Ovary (tissue), 3 donors: Measurements from ENCODE around the gene PANK4.

Source experiments
- POLR2A ChIP-seq: fragments of 450-650 bp; IDR thresholded peaks from one replicate; pipeline ENCODE4 v1.6.1; 2017; ENCODE audit warnings: antibody characterized with exemption, mild to moderate bottlenecking, moderate library complexity
- TF ChIP-seq, protein P1 (sequence below), 3 donors: fragments of 450-650 bp in 2 of 3; fragments of 200-600 bp in 1 of 3; IDR thresholded peaks; one replicate each; pipeline versions ENCODE4 v1.5.1 to v1.8.0; 2016 to 2022; ENCODE audit warnings: antibody characterized with exemption in 3 of 3, mild to moderate bottlenecking in 1 of 3
- donor health status: DM: no; HTN: no; CAD: no.

DNA sequence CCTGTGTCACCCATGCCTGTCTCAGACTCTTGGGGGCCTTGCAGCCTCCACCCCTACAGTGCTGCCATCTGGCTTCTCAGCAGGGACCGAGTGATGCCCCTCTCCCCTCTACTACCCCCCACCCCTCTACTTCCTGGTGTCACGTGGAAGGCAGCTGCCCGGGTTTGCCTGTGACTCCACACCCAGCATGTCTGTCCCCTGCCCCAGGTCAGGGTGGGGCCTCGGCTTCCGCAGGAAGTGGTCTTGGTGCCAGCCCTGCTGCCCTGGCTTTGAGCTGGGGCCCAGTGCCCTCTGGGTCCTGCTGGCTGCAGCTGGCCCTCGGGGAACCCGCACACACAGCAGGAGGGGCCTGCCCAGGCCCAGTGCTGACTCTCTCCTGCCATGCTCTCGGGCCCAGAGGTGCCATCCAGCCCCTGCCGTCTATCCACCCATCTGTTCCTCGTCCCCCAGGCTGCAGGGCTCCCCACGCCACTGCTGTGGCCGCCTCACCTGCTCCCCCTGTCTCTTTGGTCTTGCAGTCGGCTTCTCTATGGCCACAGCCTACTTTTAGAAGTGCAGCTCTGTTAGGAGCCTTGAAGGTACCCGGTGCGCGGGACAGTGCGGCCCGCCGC, 26.3 kb downstream of the PANK4 start:
- TF ChIP-seq, protein P1, sequence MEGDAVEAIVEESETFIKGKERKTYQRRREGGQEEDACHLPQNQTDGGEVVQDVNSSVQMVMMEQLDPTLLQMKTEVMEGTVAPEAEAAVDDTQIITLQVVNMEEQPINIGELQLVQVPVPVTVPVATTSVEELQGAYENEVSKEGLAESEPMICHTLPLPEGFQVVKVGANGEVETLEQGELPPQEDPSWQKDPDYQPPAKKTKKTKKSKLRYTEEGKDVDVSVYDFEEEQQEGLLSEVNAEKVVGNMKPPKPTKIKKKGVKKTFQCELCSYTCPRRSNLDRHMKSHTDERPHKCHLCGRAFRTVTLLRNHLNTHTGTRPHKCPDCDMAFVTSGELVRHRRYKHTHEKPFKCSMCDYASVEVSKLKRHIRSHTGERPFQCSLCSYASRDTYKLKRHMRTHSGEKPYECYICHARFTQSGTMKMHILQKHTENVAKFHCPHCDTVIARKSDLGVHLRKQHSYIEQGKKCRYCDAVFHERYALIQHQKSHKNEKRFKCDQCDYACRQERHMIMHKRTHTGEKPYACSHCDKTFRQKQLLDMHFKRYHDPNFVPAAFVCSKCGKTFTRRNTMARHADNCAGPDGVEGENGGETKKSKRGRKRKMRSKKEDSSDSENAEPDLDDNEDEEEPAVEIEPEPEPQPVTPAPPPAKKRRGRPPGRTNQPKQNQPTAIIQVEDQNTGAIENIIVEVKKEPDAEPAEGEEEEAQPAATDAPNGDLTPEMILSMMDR (IDR thresholded peaks at IDR 0.05), result no peak
- no peak for TF ChIP-seq POLR2A
